NCI-H1694 treated with DMSO at 0.1 percent for 48 hours (cell line): ENCODE measurements around the gene SIGLEC7.
"Not testable (repeated sequence)": the region's sequence is repeated elsewhere in the genome, so short reads cannot be mapped to it uniquely, and the experiment has no call there.

Experiments used
- DNase-seq: peaks from one replicate; lab custom pipeline; 2025; lab: John Stamatoyannopoulos, UW

SIGLEC7 gene

DNA sequence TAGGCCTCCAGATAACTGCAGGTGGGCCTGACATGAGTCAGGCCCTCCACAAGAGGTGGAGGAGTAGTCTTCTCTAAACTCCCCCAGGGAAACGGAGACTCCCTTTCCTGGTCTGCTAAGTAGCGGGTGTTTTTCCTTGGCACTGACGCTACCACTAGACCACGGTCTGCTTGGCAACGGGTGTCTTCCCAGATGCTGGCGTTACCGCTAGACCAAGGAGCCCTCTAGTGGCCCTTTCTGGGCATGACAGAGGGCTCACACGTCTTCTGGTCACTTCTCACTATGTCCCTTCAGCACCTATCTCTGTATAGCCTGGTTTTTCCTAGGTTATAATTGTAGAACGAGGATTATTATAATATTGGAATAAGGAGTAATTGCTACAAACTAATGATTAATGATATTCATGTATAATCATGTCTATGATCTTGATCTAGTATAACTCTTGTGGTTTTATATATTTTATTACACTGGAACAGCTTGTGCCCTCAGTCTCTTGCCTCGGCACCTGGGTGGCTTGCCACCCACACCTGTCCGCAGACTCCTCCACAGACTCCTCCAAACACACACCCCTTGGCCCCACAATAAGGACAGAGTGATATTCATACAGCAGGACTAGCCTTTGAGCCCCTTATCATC lies 27.3 kb downstream of the SIGLEC7 start:
- DNase-seq: not testable (repeated sequence)

DNA sequence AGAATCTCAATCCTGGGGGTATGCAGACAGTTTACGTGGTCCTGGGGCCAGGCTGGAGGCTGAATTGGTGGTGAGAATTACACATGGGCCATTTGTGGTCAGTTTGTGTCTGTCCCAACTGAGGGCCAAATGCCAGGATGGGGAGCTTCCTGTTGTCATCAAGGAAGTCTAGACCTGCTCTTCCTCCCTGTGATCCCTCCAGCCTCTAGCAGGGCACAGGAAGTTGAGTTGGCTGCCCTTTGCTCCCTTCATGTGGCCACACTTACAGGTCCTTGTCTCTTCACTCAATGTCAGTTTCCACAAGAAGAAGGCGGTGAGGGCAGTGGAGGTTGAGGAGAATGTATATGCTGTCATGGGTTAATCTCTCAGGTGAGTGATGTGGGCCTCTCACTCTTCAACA lies 30.1 kb downstream of the SIGLEC7 start:
- no peak for DNase-seq

GRCh38 chr19:51173681-51174080 lies 31.6 kb downstream of the SIGLEC7 start:
- DNase-seq: no peak

- DNase-seq: no peak
Measured at GRCh38 chr19:51179256-51179655, 37.2 kb downstream of the SIGLEC7 start.

DNA sequence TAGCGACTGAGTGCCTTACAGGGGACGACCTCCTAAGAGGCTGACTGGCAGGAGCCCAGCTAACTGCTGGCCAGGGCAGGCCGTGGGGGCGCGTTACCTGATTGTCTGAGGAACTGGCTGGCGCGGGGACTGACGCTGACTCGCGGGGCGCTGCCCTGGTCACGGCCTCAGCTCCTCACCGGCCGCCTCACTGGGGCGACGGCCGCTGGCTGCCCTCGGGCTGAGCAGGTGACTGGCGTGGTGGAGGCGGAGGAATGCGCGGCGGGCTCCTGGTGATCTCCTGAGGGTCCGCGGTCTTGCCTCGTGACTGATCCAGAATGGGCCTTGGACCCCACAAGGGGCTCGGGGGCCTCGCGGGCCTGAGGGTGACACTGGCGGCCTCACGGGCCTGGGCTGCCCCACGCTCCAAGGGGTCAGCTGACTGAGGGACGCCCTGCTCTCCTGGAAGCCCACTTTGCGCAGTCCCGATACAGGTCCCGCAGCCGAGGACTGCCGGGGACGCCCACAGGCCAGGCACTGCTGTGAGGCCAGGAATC lies 39.3 kb downstream of the SIGLEC7 start:
- DNase-seq: no peak

DNA sequence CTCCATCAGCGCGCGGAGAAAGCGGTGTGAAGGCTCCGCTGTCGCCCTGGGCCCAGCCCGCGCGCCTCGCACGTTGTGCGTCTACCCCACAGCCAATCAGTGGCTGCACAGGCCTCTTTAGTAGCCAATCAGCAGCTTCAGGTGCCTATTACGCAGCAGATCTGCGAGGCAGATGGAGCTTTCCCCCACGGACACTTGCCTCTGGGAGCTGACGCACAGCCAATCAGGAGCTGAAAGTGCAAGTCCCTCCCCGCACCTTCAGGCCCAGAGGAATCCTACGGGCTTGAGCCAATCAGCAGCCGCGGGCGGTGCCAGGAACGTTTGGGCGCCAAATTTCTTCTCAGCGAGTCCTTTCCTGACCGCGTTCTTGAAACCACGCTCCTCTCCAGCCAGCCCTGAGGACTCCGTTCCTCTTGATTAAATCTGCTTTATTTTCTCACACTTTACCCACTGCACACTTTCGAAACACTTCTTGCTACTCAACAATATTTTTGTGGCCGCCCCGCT lies 39.9 kb downstream of the SIGLEC7 start:
- no peak for DNase-seq

DNA sequence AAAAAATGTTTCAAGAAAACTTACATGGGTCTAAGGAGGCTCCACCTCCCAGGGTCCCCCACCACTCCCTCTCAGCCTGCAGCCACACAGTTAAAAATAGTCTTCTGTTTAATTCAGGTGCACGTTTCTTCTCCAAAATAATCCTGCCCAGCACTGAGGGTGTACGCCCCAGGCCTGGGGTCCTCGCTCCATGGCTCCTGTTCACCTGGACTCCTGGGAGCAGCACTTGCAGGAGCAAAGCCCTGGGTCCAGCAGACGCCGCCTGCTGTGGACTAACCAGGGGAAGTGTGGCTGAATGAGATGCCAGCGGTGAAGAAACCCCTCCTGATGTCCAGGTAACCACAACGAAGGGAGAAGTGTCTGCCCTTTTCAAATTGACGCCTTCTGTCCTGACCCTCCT lies 41.5 kb downstream of the SIGLEC7 start:
- DNase-seq: no peak

GRCh38 chr19:51185069-51185867 lies 43.2 kb downstream of the SIGLEC7 start:
- DNase-seq: no peak

DNA sequence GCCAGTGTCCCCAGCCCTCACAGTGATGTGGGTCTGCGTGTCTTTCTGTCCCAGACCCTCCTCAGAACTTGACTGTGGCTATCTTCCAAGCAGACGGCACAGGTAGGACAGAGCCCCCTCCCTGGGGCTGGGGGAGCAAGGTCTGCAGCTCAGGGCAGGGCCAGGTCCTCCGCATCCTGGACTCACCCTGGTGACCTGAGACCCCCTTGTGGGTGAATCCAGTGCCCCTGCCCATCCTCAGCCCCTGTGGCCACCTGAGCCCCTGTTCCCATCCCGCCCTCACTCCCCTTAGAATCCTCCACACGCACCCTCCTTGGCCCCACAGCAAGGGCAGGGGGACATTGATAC lies 43.7 kb downstream of the SIGLEC7 start:
- DNase-seq: no peak

- no peak for DNase-seq
Measured at GRCh38 chr19:51186323-51186722, 44.2 kb downstream of the SIGLEC7 start.

- no peak for DNase-seq
Measured at GRCh38 chr19:51187395-51188226, 45.5 kb downstream of the SIGLEC7 start.

GRCh38 chr19:51188227-51188559 lies 46.1 kb downstream of the SIGLEC7 start:
- no peak for DNase-seq

- no peak for DNase-seq
Measured at GRCh38 chr19:51192689-51193088, 50.6 kb downstream of the SIGLEC7 start.

- no peak for DNase-seq
Measured at GRCh38 chr19:51194527-51195315, 52.6 kb downstream of the SIGLEC7 start.

DNA sequence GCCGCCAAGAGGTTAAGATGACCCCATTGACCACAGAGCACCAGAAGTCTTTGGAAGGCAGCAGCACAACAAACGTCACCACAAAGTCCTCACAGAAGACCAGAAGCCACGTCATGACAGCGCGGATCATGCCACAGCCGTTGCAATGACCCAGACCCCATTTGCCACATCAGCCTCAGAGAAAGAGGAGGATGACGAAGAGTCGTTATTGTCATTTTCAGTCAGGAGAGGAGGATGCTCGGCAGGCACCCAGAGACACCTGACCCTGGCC lies 53.1 kb downstream of the SIGLEC7 start:
- DNase-seq: no peak

DNA sequence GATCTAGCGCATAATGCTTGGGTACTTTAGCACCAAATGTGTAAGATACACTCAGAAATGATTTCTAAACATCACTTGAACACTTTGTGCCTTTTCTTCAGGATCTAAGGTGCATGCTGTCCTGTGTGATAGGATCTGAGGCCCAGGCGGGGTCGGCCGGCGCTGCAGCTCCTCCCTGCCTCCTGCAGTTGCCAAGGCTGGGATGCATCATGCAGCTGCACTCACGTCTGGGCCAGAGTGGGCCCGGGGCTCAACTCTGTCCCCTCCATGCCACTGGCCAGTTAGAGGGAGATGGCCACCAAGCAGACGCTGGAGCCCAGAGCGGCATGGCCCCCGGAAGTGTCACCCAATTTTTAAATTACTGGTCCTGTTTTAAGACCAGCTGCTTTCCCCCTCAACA lies 53.5 kb downstream of the SIGLEC7 start:
- DNase-seq: no peak

- DNase-seq: no peak
Measured at GRCh38 chr19:51196181-51196580, 54.1 kb downstream of the SIGLEC7 start.

GRCh38 chr19:51198641-51199040 lies 56.5 kb downstream of the SIGLEC7 start:
- no peak for DNase-seq

GRCh38 chr19:51200071-51200666 lies 58.1 kb downstream of the SIGLEC7 start:
- DNase-seq: no peak

- no peak for DNase-seq
Measured at GRCh38 chr19:51201712-51202111, 59.6 kb downstream of the SIGLEC7 start.
